Measurements from ENCODE around the gene DXO.

Gene DXO

DNA sequence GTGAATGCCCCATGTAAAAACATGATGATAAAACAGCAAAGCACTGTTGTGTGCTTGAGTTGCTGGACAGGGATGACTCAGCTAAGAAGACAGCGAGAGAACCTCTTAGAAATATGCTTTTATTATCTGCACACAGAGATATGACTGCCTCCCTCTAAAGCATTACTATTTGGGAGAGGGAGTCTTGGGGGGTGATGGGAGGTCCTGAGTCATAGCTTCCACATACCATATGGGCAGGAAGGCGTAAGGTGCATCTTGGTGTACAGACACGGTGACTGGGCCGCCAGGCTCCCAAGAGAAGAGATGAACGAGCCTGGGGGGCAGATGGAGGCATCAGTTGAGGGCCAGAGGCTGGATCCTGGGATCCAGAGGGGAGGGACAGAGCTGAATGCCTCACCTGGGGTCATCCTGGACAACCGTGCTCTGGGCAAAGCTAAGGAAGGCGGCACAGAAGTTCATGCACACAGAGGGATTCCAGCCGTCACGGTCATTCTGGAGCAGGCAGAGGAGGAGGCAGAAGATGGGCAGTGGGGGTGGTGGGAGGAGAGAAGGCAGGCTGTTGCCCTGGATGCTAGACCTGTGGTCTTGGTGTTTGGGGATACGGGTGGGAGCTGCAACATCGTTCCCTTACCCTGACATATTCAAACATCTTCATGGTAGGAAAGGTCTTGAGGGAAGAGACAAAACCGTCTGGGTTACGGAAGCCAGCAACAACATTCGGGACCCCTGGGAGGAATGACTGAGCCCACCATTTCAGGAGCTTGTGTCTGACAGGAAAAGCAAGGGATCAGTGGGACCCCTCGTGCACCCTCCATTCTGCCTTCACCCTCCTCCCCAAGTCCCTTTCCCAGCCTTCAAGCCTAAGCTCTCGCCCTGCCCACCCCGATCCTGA lies 2.0 kb downstream of the DXO start:
- DNase-seq: peak; percentile 36
- Histone ChIP-seq H3K27ac (peak overlapping the region; percentile 9), H3K27me3 (replicated peaks) (no peaks in the 10 kb centered on the region), H3K36me3 (replicated peaks) (peaks cover 45% of the 10 kb centered on the region), H3K4me3 (ENCODE audit: low read depth, low read length) (no peak overlapping the region)
- TF ChIP-seq, protein P1, sequence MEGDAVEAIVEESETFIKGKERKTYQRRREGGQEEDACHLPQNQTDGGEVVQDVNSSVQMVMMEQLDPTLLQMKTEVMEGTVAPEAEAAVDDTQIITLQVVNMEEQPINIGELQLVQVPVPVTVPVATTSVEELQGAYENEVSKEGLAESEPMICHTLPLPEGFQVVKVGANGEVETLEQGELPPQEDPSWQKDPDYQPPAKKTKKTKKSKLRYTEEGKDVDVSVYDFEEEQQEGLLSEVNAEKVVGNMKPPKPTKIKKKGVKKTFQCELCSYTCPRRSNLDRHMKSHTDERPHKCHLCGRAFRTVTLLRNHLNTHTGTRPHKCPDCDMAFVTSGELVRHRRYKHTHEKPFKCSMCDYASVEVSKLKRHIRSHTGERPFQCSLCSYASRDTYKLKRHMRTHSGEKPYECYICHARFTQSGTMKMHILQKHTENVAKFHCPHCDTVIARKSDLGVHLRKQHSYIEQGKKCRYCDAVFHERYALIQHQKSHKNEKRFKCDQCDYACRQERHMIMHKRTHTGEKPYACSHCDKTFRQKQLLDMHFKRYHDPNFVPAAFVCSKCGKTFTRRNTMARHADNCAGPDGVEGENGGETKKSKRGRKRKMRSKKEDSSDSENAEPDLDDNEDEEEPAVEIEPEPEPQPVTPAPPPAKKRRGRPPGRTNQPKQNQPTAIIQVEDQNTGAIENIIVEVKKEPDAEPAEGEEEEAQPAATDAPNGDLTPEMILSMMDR (IDR thresholded peaks at IDR 0.05; ENCODE audit: low read depth, low read length, missing control alignments): no peak
- in situ Hi-C loops (cut with HindIII; ENCODE audit: low pct_ligation_motif_present, low sequenced_read_pairs): no loop called here

DNA sequence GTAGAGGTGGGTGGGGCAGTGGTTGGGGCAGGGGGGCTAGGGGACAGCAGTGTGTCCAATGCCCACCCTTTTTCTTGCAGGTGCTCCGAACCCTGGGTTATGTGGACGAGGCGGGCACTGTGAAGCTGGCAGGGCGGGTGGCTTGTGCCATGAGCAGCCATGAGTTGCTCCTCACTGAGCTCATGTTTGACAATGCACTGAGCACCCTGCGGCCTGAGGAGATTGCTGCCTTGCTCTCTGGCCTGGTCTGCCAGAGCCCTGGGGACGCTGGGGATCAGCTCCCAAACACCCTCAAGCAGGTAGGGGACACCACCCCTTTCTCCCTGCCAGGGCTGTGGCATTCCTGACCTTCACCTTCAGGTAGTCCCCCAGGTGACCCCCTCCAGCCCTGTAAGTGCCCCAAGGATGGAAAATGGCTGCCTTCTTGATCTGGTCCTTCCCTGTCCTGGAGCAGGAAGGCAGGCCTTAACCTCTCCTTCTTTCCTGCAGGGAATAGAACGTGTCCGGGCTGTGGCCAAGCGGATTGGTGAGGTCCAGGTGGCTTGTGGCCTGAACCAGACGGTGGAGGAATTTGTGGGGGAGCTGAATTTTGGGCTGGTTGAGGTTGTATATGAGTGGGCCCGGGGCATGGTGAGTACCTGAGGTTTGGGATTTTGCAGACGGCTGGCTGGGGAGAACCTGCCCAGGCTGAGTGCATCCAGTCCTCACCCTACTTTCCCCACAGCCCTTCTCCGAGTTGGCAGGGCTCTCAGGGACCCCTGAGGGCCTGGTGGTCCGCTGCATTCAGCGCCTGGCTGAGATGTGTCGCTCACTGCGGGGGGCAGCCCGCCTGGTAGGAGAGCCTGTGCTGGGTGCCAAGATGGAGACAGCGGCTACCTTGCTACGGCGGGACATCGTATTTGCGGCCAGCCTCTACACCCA lies 2.9 kb downstream of the DXO start:
- peak overlapping the region; percentile 3 for H3K27ac ChIP-seq

DNA sequence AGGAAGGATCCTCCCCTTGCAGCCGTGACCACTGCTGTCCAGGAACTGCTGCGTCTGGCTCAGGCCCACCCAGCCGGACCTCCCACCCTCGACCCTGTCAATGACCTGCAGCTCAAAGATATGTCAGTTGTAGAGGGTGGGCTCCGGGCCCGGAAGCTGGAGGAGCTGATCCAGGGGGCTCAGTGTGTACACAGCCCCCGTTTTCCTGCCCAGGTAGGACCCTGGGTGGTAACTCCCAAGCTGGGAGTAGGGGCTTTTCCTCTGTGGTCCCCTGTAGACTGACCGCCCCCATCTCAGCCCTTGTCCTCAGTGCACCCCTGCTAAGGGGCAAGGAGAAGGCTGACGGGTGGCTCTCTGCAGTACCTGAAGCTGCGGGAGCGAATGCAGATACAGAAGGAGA lies 3.6 kb downstream of the DXO start:
- Histone ChIP-seq H3K36me3 (replicated peaks) (peaks cover 56% of the 10 kb centered on the region), H3K27ac (no peak overlapping the region), H3K4me3 (ENCODE audit: low read depth, low read length) (no peak overlapping the region), H3K27me3 (replicated peaks) (no peaks in the 10 kb centered on the region)
- DNase-seq: no peak
- in situ Hi-C loops (cut with HindIII; ENCODE audit: low pct_ligation_motif_present, low sequenced_read_pairs): no loop called here
- TF ChIP-seq, protein P1 (IDR thresholded peaks at IDR 0.05; ENCODE audit: low read depth, low read length, missing control alignments): no peak

More for the DNA sequence above, 2.9 kb downstream of the DXO start:
- TF ChIP-seq, protein P1 (IDR thresholded peaks at IDR 0.05; ENCODE audit: low read depth, low read length, missing control alignments): no peak
- Histone ChIP-seq H3K27me3 (replicated peaks) (no peaks in the 10 kb centered on the region), H3K4me3 (ENCODE audit: low read depth, low read length) (no peak overlapping the region), H3K36me3 (replicated peaks) (peaks cover 53% of the 10 kb centered on the region)
- in situ Hi-C loops (cut with HindIII; ENCODE audit: low pct_ligation_motif_present, low sequenced_read_pairs): no loop called here
- DNase-seq: no peak

DNA sequence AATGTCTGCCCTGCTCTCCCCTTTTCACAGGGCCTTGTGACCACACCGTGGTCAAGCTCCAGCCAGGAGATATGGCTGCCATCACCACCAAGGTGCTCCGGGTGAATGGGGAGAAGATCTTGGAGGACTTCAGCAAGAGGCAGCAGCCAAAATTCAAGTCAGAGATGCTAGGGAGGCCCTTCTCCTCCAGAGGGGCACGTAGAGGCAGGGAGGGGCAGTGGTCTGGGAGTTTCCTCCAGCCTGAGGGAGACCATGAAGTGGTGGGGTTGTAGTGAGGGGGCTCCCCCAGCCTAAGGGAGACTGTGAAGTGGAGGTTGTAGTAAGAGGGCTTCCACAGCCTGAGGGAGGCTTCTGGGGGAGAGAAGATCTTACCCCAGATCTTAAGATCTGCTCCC lies 4.0 kb downstream of the DXO start:
- in situ Hi-C loops (cut with HindIII; ENCODE audit: low pct_ligation_motif_present, low sequenced_read_pairs): no loop called here
- H3K27me3 ChIP-seq (replicated peaks): no peaks in the 10 kb centered on the region
- DNase-seq: no peak
- no peak overlapping the region for H3K4me3 ChIP-seq (ENCODE audit: low read depth, low read length)
- no peak overlapping the region for H3K27ac ChIP-seq
- TF ChIP-seq, protein P1 (IDR thresholded peaks at IDR 0.05; ENCODE audit: low read depth, low read length, missing control alignments): no peak
- H3K36me3 ChIP-seq (replicated peaks): peaks cover 57% of the 10 kb centered on the region

DNA sequence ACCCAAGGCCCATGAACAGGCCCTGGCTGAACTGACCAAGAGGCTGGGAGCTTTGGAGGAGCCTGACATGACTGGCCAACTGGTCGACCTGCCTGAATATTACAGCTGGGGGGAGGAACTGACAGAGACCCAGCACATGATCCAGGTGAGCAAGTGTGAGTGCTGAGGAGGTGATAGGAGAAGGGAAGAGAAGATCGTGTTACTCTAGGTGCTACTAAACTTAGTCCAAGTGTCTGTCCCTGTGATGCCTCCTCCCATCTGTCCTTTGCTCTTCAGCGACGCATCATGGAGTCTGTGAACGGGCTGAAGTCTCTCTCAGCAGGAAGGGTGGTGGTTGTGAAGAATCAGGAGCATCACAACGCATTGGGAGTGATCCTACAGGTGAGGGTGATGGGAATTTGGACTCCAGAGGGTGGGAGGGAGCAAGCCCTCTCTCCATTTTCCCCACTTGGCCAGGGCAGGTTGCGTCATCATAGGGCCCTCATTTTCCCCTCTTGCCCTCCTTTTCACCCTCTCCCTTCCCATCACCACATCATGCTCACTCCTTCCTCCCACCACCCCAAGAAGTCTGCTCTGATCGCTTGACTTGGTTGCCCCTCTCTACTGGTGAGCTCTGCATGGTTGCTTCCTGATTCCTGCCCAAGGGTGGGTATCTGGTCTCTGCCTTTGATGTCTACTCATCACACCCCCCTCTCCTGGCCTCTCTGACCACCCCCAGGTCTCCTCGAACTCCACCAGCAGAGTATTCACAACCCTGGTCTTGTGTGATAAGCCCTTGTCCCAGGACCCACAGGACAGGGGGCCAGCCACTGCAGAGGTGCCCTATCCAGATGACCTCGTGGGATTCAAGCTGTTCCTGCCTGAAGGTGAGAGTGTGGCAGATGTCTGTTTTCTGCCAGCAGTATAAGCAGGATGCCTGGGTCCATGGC lies 4.7 kb downstream of the DXO start:
- peaks cover 64% of the 10 kb centered on the region for H3K36me3 ChIP-seq (replicated peaks)
- TF ChIP-seq, protein P1 (IDR thresholded peaks at IDR 0.05; ENCODE audit: low read depth, low read length, missing control alignments): no peak
- no peaks in the 10 kb centered on the region for H3K27me3 ChIP-seq (replicated peaks)
- in situ Hi-C loops (cut with HindIII; ENCODE audit: low pct_ligation_motif_present, low sequenced_read_pairs): no loop called here
- no peak overlapping the region for H3K4me3 ChIP-seq (ENCODE audit: low read depth, low read length)
- DNase-seq: no peak
- H3K27ac ChIP-seq: no peak overlapping the region
